ENCODE measurements around the gene CALM1.
A peak's percentile ranks its signal among the peaks of the same experiment; 100 is the strongest.

The CALM1 gene

DNA sequence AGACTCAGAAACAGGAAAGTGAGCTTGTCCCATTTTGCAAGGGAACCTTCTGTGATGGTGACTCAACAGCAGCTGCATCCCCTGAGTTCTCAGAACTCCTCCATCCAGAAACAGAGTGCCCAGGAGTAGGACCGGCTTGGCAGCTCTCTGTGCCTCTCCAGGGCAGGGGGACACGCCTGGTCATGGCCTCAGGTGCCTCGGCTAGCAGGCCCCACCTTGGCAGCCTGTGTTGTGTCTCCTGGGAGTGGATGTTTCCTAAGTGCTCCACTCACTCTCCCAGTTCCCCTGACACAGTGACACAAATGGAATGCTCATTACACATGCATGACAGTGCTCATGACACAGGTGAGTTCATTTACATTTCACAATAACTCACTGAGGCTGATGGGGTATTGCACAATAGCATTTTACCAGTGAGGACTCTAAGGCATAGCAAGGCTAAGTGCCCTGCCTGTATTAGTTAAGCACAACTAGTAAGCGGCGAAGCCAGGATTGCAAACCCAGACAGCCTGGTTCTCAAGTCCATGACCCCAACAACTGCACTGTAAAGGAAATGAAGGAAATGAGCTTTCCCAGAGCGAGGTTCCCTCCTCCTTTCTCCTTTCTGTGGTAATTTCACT lies 47.4 kb downstream of the CALM1 start:
- no peak for DNase-seq

DNA sequence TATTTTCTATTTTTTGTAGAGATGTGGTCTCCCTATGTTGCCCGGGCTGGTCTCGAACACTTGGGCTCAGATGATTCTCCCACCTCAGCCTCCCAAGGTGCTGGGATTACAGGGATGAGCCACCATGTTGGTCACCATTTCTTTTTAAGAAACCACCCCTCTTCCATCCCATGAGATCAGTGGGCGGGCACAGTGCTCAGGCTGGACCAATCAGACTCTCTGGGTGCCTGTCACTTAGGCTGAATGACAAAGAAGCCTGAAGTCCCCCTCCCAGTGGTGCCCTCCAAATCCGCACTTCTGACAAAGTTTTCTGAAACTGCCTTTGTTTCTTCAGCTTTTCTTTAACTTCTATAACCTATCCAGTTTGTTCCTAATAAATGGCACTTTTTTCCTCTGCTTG lies 48.2 kb downstream of the CALM1 start:
- DNase-seq = no peak

DNA sequence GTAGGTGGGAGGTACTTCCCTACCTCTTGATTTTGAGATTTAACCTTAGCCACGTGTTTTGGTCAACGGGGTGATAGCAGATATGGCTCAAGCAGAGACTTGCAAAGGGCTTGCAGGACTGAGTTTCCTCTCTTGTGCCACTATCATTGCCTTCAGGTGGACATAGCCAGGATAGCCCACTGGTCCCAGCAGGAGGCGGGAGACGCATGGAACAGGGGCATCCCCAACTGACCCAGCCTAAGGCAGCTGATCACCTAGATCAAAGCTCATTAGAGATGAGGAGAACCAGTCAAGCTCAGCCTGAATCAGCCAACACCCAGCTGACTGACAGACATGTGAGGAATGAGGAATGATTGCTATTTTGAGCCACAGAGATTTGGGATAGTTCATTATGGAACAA lies 49.6 kb downstream of the CALM1 start:
- no peak for DNase-seq

DNA sequence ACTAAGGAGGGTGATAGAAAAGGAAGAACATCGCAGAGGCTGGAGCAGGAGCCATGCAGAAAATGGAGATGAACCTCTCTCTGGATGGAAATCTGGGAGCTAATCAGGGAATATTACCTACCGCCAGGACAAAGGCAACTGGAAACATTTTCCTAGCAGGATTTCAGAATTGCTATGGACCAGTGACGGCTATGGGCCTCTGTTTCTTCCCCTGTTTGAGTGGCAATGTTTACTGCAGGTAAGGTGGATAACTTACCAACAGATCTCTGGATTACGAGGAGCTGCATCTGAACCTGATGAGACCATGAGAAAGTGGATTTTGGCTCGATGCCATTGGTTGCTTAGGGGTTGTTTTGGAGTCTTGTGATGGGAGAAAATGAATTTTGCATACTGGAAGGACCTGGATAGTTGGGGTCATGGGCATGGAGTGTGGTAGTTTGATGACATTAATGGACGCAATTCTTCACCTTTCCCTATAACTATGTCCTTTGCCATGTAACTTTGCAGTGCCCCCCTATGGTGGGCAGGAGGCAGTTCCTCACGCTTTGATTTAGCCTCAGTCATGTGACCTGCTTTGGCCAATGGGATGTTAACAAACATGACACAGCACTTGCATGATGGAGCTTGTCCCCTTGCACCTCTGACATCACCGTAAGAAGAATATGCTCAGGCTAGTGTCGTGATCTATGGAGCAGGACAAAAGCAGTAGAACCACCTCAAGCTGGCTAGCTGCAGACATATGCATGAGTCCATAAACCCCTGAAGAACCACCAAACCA lies 51.1 kb downstream of the CALM1 start:
- no peak for DNase-seq

DNA sequence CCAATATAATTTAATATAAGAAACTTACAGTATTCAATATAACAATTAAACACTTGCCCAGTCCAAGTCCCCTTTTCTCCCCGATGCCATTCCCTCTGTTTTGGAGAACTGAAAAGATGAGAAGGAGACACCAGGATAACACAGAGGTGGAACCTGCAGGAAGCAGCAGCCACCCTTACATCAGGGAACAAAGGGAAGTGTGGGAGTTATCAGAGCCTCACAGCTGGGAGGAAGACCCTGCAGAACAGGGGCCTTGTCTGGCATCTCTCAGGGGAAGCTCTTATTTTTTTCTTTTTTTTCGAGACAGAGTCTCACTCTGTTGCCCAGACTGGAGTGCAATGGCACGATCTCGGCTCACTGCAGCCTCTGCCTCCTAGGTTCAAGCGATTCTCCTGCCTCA lies 52.6 kb downstream of the CALM1 start:
- DNase-seq = no peak

DNA sequence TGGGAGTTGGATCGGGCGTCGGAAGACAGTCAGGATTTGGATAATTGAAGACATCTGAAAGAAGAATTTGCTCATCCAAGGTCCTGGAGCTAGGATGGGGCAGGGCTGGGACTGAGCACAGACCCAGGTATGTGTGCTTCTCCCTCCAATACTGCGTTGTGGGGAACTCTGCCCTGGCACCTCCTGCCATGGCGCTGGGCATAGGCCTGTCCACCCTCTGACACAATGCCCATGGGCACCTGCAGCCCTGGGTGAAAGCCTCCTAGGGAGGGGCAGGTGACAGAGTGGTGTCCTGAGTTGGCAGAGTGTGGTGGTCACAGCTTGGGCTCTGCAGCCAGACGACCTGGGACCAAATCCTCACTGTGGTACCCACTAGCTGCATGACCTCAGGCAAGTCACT lies 53.3 kb downstream of the CALM1 start:
- no peak for DNase-seq

DNA sequence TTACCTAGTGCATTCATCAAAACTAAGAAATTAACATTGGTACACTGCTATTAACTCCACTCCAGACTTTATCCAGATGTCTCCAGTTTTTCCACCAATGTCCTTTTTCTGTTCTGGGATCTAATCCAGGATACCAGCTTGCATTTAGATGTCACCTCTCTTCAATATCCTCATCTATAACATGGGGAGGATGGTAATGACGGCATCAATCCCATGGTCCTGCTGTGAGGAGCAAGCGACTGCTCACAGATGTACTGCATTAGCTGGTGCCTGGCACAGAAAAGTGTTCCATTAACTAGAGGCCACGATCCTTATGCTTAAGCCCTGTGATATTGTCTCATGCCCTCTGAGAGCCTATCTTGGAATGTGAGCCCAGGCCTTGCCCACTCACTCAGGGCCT lies 53.8 kb downstream of the CALM1 start:
- DNase-seq = no peak

DNA sequence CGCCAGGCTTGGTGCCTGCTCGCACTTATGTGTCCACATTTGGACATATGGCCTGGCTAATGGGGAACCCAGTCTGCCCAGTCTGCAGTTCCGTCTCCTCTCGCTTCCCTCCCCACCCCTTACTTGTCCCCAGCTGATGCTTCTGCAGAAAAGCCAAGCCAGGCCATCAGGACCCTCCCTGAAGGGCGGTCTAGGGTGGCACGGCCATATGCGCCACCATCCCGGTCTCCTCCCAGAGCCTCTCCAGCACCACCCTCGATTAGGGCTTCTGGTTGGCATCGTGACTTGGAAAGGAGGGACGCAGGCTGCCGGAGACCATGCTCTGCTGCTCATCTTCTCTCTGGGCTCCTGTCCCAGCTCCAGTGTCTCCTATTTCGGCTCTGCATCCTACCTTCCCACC lies 54.6 kb downstream of the CALM1 start:
- no peak for DNase-seq

DNA sequence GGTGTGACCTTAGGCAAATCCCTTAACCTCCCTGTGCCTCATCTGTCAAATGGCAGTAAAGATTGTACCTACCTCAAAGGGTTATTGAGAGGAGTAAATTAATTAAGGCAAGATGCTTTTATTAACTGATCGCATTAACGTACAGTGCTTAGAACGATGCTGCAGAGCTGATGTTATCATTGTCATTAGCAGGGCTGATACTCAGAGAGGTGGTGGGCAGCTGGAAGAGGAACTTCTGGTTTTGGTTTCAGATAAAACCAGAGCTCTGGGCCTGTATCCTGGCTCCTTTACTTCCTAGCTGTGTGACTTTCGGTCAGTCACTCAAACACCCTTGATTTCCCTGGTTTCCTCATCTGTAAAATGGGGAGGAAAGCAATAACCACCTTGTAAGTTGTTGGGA lies 55.1 kb downstream of the CALM1 start:
- DNase-seq = no peak

DNA sequence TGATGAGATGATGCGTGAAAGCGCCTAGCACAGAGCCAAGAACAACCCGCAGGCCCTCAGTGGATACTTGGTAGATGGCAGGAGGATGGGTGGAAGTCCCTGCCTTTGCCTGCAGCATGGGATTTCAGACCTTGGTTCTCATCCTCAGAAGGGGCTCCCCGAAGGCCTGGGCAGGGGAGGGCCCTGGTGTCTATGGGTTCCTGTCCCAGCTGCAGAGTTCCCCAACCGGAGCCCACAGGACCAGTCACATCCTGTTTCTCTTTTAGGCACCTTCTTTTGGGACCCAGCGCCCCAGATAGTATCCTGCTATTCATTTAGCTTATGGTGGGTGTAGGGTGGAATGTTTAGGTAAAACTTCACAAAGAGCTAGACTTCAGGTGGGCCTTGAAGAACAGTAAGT lies 55.5 kb downstream of the CALM1 start:
- DNase-seq = no peak

DNA sequence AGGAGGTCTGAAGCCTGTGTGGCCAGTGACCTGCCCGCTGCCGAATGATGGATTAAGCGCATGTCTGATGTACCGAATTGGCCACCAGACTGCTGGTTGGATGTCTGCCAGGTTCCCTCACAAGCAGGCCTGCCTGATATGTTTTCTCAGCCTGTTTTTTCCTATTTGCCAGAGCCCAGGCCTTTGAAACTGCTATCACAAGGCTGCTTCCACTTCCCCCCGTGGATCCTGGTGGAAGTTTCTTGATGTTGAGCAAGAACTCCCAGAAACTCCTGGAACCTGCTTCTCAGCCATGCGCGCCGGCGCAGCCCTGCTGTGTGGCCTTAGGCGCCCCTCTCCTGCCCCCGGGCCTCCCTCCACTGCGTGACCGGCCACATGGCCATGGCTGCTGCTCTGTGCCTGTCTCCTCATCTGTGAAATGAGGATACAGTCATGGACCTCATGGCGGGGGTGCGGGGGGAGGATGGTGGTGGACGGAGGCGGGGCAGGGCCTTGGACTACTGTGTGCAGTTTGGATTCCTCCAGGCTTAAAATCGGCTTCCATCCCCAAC lies 56.6 kb downstream of the CALM1 start:
- peak; percentile 20 for DNase-seq

DNA sequence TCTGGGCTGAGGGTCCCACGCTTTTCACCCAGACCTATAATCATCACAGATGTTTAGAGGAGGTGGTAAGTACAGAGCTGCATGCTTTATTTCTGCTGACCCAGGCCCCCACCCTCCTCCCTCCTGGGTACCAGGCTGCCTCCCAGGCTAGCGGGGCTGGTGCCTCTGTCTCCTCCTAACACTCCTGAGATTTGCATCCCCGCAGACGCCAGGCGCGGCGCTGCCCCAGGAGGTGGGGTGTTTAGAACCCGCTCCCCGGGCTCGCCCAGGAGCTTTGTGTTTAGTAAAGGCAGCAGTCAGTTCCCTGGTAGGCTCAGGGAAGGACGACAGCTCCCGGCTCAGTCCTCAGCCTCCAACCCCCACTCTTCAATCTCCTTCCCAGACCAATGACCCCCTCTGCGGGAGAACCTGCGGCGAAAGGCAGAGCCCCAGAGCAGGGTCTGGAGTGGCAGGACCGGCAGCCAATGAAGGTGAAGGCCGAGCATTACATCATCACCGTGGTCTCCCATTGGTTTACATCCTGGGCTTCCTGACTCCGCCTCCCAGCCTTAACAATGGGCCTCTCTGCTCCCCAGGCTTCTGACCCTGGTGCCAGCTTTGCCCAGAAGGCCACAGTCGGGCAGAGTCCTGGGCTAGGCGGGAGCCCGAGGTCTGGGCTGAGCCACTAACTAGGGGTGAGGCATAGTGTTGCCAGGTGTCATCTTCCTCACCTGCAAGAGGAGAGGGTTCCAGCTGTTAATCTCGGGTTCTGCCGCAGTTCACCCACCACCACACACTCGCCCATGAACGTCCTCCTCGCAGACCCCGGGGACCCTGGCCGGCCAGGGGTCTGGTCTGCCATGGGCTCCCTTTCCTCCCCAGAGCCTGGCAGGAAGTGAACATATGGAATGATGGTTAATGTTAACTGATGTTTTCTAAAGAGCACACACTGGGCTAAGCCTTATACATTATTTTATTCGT lies 57.5 kb downstream of the CALM1 start:
- DNase-seq = peak; percentile 78

DNA sequence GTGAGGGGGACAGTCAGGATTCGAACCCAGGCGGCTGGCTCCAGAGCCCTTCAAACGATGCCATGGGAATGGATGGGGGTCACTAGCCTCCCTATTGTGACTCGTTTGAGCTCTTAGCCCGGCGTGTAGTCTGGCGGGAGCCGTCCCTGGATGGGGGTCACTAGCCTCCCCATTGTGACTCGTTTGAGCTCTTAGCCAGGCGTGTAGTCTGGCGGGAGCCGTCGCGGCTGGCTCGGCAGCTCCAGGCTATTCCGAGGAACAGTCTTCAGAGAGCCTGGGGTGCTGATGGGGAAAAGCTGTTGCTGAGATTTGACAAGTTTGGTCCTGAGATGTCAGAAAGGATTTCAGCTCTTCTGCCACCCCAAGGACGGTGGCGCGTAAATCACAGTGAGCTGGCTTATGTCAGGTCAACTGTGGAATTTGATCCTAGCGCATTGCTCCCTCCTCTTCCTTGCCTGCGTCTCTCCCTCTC lies 58.3 kb downstream of the CALM1 start:
- no peak for DNase-seq

DNA sequence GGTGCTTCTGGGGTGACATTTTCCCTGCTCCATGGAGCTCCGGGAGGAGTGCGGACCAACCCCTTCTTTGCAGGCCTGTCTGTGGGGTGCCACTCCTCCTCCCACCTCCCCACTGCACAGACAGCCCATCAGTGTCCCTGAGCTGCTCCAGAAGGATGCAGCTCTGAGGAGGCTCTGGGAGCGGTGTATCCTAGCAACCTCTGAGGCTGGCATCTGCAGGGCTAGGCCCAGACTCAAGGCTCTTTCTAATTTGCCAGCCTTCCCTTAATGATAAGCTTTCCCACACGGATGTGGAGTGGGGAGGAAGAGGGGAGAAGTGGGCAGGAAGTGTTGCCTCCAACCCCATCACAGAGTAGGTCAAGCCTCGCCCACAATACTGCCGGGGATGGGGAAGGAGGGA lies 59.7 kb downstream of the CALM1 start:
- DNase-seq = no peak

DNA sequence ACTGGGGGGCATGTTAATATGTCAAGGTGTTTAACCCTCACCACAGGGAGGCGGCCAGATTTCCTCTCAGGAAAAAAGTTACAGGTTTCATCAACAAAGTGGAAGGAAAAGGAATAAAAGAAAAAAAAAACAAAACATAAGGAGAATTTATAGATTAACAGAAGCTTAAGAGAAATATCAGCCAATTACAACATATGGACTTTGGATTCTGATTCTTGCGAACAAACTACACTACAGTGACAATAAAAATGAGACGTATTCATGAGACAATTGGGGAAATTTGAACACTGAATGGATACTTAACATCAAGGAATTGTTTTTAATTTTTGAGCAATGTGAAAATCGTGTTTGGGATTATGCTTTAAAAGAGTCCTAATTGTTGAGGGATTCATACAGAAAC lies 60.4 kb downstream of the CALM1 start:
- DNase-seq = no peak

All from fibroblast of upper back skin (primary cell).